NOMO-1 treated with dmso at 0.1 percent for 144 hours (cell line): ENCODE data around the gene LMF2.

Source experiments
- DNase-seq: peaks from one replicate; lab custom pipeline; 2025; ENCODE audit not compliant: unreplicated experiment; lab: John Stamatoyannopoulos, UW

Gene LMF2

DNA sequence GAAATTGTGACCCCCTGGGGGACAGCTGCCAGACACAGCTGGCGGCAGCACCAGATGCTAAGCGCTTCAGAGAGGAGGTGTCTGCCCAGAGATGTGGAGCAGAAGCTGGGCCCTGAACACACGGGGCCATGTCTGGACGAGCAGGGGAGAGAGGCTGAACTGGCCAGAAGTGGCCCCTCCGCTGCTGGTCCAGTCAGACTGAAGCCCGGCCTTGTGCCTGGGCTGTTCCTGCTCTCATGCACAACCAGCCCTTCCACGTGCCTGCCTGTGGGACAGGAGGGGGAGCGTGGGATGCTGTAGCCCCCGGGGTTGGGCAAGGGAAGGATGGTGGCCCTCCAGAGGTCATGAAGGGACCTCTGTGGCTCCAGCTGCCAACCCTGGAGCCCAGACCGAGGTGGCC is 24.4 kb downstream of the LMF2 start:
- DNase-seq = no peak

GRCh38 chr22:50482107-50483074 is 25.1 kb downstream of the LMF2 start:
- DNase-seq = no peak

DNA sequence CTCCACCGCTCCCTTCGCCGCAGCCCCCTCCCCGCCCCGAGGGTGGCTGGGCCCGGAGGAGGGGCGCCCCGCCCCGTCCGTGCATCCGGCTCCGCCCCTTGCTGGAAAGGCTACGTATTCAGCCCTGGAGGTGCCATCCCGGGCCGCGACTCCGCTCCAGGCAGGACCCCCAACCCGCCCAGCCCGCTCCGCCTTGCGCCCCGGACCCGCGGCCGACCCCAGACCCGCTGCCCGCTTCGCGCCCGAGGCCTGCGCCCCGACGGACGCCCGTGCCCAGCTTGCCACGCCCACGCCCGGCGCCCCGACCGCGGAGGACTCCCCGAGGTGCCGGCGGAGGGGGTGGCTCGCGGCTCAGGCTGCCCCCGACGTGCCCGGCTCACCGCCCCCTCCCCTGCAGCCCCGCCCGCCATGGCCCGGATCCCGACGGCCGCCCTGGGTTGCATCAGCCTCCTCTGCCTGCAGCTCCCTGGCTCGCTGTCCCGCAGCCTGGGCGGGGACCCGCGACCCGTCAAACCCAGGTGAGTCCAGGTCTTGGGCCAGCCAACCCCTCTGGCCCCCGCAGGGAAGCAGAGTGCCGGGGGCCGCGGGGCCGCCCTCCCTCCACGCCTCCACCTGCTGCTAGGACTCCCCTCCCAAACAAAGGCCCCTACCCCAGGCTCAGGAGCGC is 25.9 kb downstream of the LMF2 start, which contains the start of gene ADM2:
ADM2 (plus strand) TSS at position 104 of the 667 bp plus-strand sequence; CDS start at position 409, 305 bp downstream.
- no peak for DNase-seq

- DNase-seq = no peak
These were observed 26.5 kb downstream of the LMF2 start for GRCh38 chr22:50481045-50481439.

GRCh38 chr22:50479721-50480120 is 27.8 kb downstream of the LMF2 start:
- DNase-seq = no peak

GRCh38 chr22:50477923-50478322 is 29.6 kb downstream of the LMF2 start:
- no peak for DNase-seq

GRCh38 chr22:50476868-50477267 is 30.6 kb downstream of the LMF2 start:
- DNase-seq = no peak

DNA sequence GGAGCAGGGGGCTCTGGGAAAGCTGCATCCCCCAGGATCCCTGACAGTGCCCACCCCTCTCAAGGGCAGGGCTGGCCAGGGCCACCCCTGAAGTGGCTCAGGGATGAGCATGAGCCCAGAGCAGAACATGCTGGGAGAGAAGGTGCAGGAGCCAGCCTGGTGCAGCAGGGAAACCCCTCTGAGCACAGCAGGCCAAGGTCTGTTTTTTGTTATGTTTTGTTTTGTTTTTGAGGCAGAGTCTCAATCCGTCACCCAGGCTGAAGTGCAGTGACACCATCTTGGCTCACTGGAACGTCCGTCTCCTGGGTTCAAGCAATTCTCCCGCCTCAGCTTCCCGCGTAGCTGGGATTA is 31.9 kb downstream of the LMF2 start:
- DNase-seq = no peak

DNA sequence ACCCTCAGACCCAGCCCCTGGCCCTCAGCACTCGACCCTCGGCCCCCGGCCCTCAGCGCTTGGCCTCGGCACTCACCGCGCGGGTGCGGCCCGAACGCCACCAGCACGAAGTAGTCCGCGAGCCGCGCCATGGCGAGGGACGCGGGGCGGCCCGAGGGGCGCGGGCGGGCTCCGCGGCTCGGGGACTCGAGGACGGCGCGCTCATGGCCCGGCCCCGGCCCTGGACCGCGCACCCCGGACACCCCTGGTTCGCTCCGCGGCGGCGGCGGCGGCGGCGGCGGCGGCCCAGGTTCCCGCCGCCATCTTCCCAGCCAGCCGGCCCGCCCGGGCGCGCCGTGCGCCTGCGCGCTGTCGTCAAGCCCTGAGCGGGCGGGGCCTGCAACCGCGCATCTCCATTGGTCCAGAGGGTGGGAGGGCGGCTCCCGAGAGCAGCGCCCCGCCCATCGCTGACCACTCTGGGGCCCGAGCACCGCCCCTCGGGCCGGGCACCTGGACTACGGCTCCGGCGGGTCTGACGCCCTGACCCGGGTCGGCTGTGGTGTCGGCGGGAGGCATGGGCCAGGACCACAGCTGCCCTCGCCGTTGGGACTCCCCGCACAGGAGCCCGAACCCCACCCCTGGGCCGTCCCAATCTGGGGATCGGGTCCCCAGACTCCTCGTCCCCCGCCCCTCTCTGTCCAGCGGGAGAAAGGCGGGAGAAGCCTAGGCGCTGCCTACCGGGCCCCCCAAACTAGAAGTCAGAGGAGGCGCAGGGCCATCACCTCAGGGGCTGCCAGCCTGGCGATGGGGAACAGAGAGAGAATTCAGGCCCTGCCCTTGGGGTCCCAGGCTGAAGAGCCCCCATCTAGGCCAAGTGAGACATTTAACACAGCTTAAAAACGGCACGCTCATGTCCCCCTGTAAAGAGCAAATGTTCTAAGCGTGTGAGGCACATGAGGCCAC is 32.5 kb downstream of the LMF2 start, which contains the start of gene SBF1:
SBF1 (minus strand) TSS at position 326 of the 942 bp plus-strand sequence; CDS start at position 131, 195 bp downstream.
- peak; percentile 70 for DNase-seq

DNA sequence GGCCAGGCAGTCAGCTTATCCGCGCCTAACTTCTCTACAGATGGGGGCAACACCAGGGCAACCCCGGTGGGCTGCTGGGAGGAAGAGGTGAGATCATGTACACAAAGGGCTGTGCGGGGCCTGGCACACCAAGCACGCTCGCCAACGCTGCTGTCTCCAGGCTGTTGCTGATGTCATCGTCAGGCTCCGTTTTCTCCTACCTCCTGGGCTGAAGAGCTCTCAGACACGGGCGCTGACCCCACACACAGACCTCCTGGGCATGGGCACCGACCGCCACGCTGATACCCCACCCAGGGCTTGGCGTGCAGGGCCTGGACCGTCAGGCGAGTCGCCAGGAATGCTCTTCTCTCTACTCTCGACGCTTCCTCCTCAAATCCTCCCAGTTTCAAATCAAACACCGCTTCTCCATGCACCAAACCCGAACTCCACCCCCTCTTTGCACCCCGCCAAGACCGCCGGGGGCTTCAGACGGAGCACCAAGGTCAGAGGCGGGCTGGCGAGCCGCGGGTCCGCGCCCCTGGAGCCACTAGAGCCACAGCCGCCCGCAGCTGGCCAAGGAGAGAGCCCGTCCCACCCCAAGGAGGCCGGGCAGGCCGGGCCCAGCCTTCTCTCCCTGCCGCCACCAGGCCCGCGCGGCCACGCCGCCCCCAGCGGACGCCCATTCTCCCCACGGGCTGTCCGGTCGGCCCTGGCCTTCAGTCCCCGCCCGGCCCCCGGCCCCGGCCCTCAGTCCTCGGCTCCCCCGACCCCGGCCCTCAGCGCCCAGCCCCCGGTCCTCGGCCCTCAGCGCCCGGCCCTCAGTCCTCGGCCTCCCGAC is 33.4 kb downstream of the LMF2 start:
- peak; percentile 25 for DNase-seq

DNA sequence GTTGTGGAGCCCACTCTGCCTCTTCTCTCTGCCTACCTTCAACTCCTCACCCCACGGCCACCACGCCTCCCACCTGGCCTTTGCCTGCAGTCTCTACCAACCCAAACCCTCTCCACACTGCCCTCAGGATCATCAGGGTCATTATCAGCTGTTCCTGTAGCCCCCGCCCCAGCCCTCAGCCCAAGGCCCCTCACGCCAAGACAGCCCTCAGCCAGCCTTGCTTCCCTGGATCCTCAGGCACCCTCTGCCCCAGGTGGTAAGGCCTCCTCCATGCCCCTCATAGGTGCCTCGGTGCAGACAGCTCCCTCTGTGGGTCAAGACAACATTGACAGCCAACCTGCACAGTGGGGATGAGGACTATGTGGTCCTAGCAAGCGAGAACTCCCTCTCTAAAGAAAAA is 34.4 kb downstream of the LMF2 start:
- DNase-seq = no peak

- no peak for DNase-seq
These were observed 35.5 kb downstream of the LMF2 start for GRCh38 chr22:50471962-50472361.

DNA sequence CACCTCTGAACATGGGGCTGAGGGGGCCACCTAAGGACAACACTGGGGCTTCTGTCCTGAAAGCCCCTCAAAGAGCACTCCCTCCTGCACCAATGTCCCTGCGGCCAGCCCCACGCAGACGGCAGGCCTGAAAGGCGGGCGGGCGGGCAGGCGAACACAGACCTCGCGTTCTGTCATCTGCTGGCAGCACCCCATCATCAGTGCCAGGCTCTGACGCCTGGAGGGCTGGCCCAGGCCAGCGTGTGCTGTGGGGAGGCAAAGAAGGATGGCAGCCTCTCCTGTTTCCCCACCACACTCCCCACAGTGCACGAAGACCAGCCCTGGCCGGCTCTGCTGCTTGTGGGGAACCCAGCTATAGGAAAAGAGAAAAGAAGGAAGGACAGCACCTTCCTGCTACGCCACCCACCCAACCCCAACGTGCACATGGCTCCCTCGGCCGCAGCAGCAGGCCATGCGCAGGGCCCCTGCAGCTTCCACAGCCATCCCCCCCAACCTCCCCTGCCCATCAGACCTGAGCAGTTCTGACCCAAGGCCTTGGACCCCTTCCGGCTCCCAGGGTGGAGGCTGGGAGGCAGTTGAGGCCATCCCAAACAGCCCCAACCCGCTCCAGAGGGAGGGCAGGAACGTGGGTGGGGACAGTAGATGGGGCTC is 36.2 kb downstream of the LMF2 start:
- no peak for DNase-seq

- no peak for DNase-seq
These were observed 37.0 kb downstream of the LMF2 start for GRCh38 chr22:50470491-50470890.

DNA sequence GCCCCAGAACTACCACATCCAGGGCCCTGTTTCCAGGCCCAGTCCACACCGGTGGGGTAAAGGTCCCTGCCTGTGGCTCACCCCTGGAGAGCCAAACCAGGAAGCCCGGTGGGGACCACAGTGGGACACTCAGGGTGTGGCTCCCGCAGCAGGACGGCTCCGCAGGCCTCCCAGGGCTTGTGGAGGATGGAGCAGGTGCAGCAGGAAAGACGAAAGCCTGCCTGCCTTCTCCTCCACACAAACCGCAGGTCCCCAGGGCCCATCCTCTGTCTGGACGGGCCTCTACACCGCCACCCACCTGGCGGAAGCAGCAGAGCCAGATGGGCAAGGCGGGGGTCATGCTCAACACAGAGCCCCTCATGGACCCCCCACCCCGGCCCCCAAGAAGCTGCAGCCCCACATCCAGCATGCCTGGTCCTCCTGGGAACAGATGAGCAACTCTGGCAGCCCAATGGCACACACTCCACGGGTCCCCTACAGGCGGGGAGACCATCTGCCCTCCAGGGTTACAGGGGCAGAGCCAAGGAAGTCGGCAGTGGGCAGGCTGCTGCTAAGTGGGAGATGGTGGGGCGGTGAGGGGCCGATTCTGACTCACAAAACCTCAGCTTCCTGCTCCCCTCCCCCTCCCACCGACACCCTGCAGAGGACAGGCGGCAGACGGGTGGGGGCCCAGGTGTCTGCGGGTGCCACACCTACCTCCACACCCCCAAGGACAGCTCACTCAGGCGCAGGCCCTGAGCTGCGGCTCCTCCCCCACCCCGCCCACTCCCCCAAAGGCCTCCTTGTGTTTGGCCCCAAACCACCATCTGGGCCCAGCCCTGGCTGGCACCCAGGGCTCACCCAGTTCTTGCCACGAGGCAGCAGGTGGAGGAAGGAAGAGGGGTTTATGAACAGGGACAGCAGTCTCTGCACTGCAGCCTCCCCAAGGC is 37.9 kb downstream of the LMF2 start:
- peak; percentile 84 for DNase-seq

DNA sequence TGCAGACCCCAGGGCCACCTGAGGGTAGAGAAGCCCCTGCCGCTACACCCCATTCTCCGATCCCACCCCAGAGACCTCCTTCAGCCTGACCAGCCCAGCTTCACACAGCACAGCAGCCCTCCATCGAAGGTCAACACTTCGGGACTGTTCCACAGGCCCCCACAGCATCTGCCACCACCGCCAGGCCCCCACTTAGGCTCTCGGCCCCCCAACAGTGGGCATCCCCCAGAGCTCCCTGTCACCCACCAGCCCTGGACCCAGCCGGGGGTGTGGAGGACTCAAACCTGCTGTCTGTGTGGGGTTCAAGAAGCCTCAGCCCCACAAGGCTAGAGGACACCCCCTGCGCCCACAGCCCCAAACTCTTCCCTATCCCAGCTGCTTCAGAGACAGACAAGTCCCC is 38.9 kb downstream of the LMF2 start:
- DNase-seq = no peak

DNA sequence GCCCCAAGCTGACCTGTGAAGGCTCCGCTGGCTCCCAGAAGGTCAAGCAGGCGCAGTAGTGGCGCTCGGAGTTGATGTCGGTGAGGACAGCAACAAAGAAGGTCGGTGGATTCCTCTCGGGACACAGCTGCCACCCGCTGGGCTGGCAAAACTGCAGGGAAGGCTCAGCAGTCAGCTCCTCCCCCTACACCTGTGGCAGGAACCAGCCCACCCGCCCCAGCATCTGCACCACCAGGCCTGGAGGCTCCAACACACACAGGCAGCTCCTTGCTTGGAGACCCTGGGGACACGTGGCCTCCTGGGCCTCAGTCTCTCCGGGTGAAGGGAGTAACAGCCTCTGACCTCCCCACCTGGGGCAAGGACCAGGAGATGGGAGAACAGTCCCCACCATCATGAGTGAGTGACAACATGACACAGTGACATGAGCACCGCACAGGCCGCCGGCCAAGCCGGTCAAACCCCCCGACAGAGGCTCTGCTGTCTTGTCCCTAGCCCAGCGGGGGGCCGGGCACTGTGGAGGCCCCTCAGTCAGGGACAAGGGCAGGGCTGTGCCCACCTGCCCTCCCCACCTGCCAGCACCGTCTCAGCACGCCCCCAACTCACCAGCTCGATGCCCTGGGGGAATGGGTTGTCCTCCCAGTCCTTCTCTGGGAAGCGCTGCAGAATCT is 39.6 kb downstream of the LMF2 start:
- DNase-seq = no peak

- no peak for DNase-seq
These were observed 40.2 kb downstream of the LMF2 start for GRCh38 chr22:50467341-50467740.
